ENCODE results near the gene HRH1. TPM values are rescaled to one million over a fixed set of nuclear protein-coding genes. Genes with fewer than 3 reads are reported as not detected.

Gene HRH1
- total RNA-seq, 1 donor, result 9.8 TPM

GRCh38 chr3:11272906-11273574, 118.7 kb downstream of the HRH1 start:
- H3K79me2 ChIP-seq (ENCODE audit: insufficient read depth, low read length), result peaks cover 54% of the 10 kb centered on the region
- H3K27ac ChIP-seq (ENCODE audit: low read depth, low read length), result peak overlapping the region; percentile 85
- no peaks in the 10 kb centered on the region for H3K36me3 ChIP-seq (ENCODE audit: insufficient read depth, low read length)
- no peaks in the 10 kb centered on the region for H3K9me3 ChIP-seq (ENCODE audit: low read depth, low read length)
- H3K27me3 ChIP-seq (ENCODE audit: insufficient read depth, low read length), result no peaks in the 10 kb centered on the region
- H3K4me2 ChIP-seq (ENCODE audit: insufficient read depth, low read length), result peak overlapping the region; percentile 93
- no peak for DNase-seq (ENCODE audit: insufficient read length, low spot score, missing footprints)
- peak overlapping the region; percentile 96 for H2AFZ ChIP-seq (ENCODE audit: low read length)
- peaks cover 16% of the 10 kb centered on the region for H3K4me1 ChIP-seq (ENCODE audit: insufficient read depth, low read length)
- peak overlapping the region; percentile 84 for H3K4me3 ChIP-seq (ENCODE audit: insufficient read depth, low read length)
- TF ChIP-seq, protein P1, sequence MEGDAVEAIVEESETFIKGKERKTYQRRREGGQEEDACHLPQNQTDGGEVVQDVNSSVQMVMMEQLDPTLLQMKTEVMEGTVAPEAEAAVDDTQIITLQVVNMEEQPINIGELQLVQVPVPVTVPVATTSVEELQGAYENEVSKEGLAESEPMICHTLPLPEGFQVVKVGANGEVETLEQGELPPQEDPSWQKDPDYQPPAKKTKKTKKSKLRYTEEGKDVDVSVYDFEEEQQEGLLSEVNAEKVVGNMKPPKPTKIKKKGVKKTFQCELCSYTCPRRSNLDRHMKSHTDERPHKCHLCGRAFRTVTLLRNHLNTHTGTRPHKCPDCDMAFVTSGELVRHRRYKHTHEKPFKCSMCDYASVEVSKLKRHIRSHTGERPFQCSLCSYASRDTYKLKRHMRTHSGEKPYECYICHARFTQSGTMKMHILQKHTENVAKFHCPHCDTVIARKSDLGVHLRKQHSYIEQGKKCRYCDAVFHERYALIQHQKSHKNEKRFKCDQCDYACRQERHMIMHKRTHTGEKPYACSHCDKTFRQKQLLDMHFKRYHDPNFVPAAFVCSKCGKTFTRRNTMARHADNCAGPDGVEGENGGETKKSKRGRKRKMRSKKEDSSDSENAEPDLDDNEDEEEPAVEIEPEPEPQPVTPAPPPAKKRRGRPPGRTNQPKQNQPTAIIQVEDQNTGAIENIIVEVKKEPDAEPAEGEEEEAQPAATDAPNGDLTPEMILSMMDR (IDR thresholded peaks at IDR 0.05; ENCODE audit: extremely low read depth, low read depth, low read length), result no peak
- H4K20me1 ChIP-seq (ENCODE audit: insufficient read depth, low read length), result no peaks in the 10 kb centered on the region

DNA sequence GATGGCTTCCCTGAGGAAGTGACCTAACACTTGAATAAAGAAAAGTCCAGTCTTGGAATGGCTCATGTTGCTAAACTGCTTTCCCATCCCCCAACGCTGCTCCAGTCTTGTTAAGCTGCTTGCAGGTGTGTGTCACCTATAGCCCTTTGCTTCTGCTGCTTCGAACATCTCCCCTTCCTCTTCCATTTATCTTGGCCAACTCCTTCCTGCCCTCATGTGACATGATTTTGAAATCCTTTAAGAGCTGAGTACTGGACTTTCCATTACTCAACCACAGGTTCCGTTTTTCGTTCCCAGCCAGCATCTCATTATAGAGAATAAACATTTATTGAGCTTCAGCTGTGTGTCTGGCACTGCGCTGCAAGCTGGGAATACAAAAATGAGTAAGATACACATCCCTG, 119.6 kb downstream of the HRH1 start:
- TF ChIP-seq, protein P1 (IDR thresholded peaks at IDR 0.05; ENCODE audit: extremely low read depth, low read depth, low read length), result no peak
- no peak for DNase-seq (ENCODE audit: insufficient read length, low spot score, missing footprints)
- H3K36me3 ChIP-seq (ENCODE audit: insufficient read depth, low read length), result no peaks in the 10 kb centered on the region
- peak overlapping the region; percentile 93 for H3K4me2 ChIP-seq (ENCODE audit: insufficient read depth, low read length)
- no peaks in the 10 kb centered on the region for H3K27me3 ChIP-seq (ENCODE audit: insufficient read depth, low read length)
- no peak overlapping the region for H2AFZ ChIP-seq (ENCODE audit: low read length)
- H4K20me1 ChIP-seq (ENCODE audit: insufficient read depth, low read length), result no peaks in the 10 kb centered on the region
- H3K27ac ChIP-seq (ENCODE audit: low read depth, low read length), result peak overlapping the region; percentile 6
- H3K9me3 ChIP-seq (ENCODE audit: low read depth, low read length), result no peaks in the 10 kb centered on the region
- H3K4me3 ChIP-seq (ENCODE audit: insufficient read depth, low read length), result no peak overlapping the region
- peaks cover 60% of the 10 kb centered on the region for H3K79me2 ChIP-seq (ENCODE audit: insufficient read depth, low read length)
- peaks cover 23% of the 10 kb centered on the region for H3K4me1 ChIP-seq (ENCODE audit: insufficient read depth, low read length)

DNA sequence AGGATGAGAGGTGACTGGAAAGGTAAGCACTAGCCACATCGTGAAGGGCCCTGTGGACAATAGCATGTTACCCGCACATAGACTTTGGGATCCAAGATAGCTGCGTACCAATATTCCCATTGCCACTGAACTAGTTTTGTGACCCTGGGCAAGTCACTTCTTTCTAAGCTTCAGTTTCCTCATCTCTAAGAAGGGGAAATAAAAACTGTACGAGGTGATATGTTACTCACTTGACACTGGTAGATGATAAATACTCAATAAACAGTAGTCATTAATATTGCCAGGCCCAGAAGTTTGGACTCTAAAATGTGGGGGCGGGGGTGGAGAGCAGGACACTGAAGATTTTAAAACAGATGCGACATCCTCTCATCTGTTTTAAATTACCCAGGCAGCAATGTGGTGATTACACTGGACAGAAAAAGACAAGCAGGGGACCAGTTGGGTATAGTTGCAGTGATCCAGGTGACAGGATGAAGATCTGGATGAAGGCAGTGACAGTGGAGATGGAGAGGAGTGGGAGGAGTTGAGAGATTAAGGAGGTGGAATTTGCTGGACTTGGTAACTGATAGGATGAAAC, 120.4 kb downstream of the HRH1 start:
- TF ChIP-seq, protein P1 (IDR thresholded peaks at IDR 0.05; ENCODE audit: extremely low read depth, low read depth, low read length), result no peak
- no peaks in the 10 kb centered on the region for H3K36me3 ChIP-seq (ENCODE audit: insufficient read depth, low read length)
- H3K27ac ChIP-seq (ENCODE audit: low read depth, low read length), result no peak overlapping the region
- H2AFZ ChIP-seq (ENCODE audit: low read length), result no peak overlapping the region
- peaks cover 26% of the 10 kb centered on the region for H3K4me1 ChIP-seq (ENCODE audit: insufficient read depth, low read length)
- peaks cover 67% of the 10 kb centered on the region for H3K79me2 ChIP-seq (ENCODE audit: insufficient read depth, low read length)
- no peaks in the 10 kb centered on the region for H4K20me1 ChIP-seq (ENCODE audit: insufficient read depth, low read length)
- no peak overlapping the region for H3K4me2 ChIP-seq (ENCODE audit: insufficient read depth, low read length)
- DNase-seq (ENCODE audit: insufficient read length, low spot score, missing footprints), result no peak
- no peak overlapping the region for H3K4me3 ChIP-seq (ENCODE audit: insufficient read depth, low read length)
- no peaks in the 10 kb centered on the region for H3K9me3 ChIP-seq (ENCODE audit: low read depth, low read length)
- H3K27me3 ChIP-seq (ENCODE audit: insufficient read depth, low read length), result no peaks in the 10 kb centered on the region

DNA sequence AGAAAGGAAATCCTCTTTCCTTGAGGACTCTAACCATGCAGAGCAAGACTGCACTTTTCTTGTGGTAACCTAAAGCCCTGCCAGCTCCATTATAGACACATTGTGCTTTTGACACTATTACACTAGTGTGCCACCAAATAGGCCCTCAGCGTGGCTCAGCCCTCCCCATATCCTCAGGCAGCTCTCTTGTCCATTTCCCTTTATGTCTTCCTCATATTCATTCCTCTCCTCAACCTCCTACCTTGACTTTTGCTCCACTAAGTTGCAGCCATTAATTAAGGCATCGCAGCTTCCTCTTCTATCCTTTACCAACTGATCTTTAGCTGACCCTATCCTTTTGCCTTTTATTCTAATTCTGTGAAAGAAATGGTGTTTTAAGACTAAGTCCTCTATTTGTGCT, 121.6 kb downstream of the HRH1 start:
- no peaks in the 10 kb centered on the region for H4K20me1 ChIP-seq (ENCODE audit: insufficient read depth, low read length)
- TF ChIP-seq, protein P1 (IDR thresholded peaks at IDR 0.05; ENCODE audit: extremely low read depth, low read depth, low read length), result no peak
- H3K27ac ChIP-seq (ENCODE audit: low read depth, low read length), result no peak overlapping the region
- H3K27me3 ChIP-seq (ENCODE audit: insufficient read depth, low read length), result no peaks in the 10 kb centered on the region
- peaks cover 26% of the 10 kb centered on the region for H3K4me1 ChIP-seq (ENCODE audit: insufficient read depth, low read length)
- peaks cover 11% of the 10 kb centered on the region for H3K36me3 ChIP-seq (ENCODE audit: insufficient read depth, low read length)
- no peak overlapping the region for H3K4me3 ChIP-seq (ENCODE audit: insufficient read depth, low read length)
- DNase-seq (ENCODE audit: insufficient read length, low spot score, missing footprints), result no peak
- H3K9me3 ChIP-seq (ENCODE audit: low read depth, low read length), result no peaks in the 10 kb centered on the region
- H3K4me2 ChIP-seq (ENCODE audit: insufficient read depth, low read length), result no peak overlapping the region
- H2AFZ ChIP-seq (ENCODE audit: low read length), result no peak overlapping the region
- peaks cover 80% of the 10 kb centered on the region for H3K79me2 ChIP-seq (ENCODE audit: insufficient read depth, low read length)

Measured in osteoblast (primary cell).